ENCODE data around the gene TTC7B.

Gene TTC7B

DNA sequence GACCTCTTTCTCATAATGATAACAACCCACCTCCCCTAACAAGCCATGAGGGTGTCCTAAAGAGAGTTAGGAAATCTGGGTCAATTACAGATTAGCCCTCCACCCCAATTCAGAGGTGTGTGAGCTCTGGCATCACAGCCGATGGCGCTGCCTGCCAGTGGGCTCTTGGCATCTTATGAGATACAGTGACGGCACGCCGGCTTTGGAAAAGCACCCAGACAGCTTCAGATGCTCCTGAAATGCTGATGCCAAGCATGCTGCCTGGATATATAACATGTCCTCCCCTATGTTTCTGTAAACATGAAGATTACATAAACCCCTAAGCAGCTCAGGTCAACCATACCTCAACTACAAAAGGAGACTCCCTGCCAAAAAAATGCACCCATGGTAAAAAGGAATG lies 152.6 kb downstream of the TTC7B start:
- no peak overlapping the region for H3K4me3 ChIP-seq (ENCODE audit: low read depth, low read length)
- TF ChIP-seq, protein P1, sequence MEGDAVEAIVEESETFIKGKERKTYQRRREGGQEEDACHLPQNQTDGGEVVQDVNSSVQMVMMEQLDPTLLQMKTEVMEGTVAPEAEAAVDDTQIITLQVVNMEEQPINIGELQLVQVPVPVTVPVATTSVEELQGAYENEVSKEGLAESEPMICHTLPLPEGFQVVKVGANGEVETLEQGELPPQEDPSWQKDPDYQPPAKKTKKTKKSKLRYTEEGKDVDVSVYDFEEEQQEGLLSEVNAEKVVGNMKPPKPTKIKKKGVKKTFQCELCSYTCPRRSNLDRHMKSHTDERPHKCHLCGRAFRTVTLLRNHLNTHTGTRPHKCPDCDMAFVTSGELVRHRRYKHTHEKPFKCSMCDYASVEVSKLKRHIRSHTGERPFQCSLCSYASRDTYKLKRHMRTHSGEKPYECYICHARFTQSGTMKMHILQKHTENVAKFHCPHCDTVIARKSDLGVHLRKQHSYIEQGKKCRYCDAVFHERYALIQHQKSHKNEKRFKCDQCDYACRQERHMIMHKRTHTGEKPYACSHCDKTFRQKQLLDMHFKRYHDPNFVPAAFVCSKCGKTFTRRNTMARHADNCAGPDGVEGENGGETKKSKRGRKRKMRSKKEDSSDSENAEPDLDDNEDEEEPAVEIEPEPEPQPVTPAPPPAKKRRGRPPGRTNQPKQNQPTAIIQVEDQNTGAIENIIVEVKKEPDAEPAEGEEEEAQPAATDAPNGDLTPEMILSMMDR (IDR thresholded peaks at IDR 0.05; ENCODE audit: low read depth, low read length, missing control alignments): no peak
- no peak for DNase-seq (ENCODE audit: low read depth)
- in situ Hi-C loops (cut with HindIII; ENCODE audit: low sequenced_read_pairs): no loop called here

GRCh38 chr14:90663140-90663539 lies 153.1 kb downstream of the TTC7B start:
- in situ Hi-C loops (cut with HindIII; ENCODE audit: low sequenced_read_pairs): no loop called here
- no peak overlapping the region for H3K4me3 ChIP-seq (ENCODE audit: low read depth, low read length)
- TF ChIP-seq, protein P1 (IDR thresholded peaks at IDR 0.05; ENCODE audit: low read depth, low read length, missing control alignments): no peak
- DNase-seq (ENCODE audit: low read depth): no peak

DNA sequence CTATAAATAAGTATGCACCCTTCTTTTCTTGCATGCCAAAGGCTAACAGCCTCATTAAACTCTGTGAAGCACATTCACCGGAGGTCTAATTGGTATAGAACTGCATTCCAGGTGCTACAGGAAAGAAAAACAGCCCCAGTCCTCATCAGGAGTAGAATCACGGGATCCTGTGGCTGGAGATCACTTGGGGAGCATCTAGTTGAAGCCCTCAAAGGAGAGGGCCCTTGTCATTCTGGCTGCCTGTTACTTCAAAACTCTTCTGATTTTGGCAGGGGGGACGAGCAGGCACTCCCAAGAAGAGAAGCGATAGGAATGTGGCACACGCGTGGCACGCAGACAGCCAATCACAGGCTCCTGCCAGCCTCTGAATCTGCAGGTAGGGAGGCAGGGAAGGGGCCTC lies 154.4 kb downstream of the TTC7B start:
- in situ Hi-C loops (cut with HindIII; ENCODE audit: low sequenced_read_pairs): no loop called here
- TF ChIP-seq, protein P1 (IDR thresholded peaks at IDR 0.05; ENCODE audit: low read depth, low read length, missing control alignments): no peak
- no peak overlapping the region for H3K4me3 ChIP-seq (ENCODE audit: low read depth, low read length)
- no peak for DNase-seq (ENCODE audit: low read depth)

DNA sequence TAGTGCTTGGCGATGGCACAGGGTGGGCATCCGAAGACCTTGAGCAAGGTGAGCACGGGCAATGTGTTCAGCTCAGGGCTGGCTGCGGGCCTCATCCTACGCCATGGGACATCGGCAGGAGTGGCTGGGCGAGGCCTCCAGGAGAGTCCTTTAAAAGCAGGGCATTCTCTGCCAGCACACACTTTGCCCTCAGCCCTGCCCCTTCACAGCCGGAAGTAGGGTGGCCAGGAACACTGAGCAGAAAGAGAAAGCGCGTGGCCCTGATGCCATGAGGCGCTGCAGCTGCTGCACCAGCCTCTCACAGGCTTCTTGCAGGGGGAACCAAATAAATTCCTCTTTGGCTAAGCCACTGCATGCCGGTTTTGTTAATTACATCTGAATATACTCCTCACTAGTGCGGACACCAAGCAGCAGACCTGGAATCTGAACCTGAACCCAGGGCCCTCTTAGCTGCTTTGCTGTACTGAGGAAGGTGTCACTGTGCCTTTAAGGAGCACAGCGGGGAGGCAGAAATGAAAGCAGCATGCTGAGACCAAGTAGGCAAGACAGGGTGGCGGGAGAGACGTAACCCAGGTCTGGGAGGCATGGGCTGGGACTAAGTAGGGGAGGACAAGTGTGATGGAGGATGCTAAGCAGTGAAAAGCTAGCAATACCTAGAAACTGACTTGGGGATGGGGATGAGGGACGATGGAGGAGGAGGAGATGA lies 155.2 kb downstream of the TTC7B start:
- TF ChIP-seq, protein P1 (IDR thresholded peaks at IDR 0.05; ENCODE audit: low read depth, low read length, missing control alignments): no peak
- DNase-seq (ENCODE audit: low read depth): no peak
- in situ Hi-C loops (cut with HindIII; ENCODE audit: low sequenced_read_pairs): no loop called here
- no peak overlapping the region for H3K4me3 ChIP-seq (ENCODE audit: low read depth, low read length)

- in situ Hi-C loops (cut with HindIII; ENCODE audit: low sequenced_read_pairs): no loop called here
- no peak for DNase-seq (ENCODE audit: low read depth)
- no peak overlapping the region for H3K4me3 ChIP-seq (ENCODE audit: low read depth, low read length)
- TF ChIP-seq, protein P1 (IDR thresholded peaks at IDR 0.05; ENCODE audit: low read depth, low read length, missing control alignments): no peak
Observed at GRCh38 chr14:90659156-90659555, 157.1 kb downstream of the TTC7B start.

DNA sequence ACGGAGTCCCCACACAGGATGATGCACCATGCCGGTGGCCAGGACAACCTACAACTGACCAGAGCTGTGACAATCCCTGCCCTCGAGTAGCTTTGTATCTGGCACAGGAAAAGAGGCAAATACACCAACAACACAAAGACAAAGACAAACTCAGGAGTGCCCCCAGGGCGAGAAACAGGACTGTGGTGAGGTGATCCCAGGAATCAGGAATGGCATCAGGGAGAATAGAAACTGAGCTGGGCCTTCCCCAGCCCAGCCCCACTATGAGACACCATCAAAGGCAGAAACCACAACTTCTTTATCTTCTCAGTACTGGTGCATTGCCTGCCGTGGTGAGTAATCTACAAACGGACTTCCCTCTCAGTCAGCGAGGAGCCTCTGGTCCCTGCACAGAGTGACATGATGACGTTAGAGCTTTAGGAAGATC lies 157.7 kb downstream of the TTC7B start:
- DNase-seq (ENCODE audit: low read depth): no peak
- in situ Hi-C loops (cut with HindIII; ENCODE audit: low sequenced_read_pairs): no loop called here
- no peak overlapping the region for H3K4me3 ChIP-seq (ENCODE audit: low read depth, low read length)
- TF ChIP-seq, protein P1 (IDR thresholded peaks at IDR 0.05; ENCODE audit: low read depth, low read length, missing control alignments): no peak
